Adrenal gland (tissue), 12 donors: ENCODE measurements around the gene BHLHE40. TPM values are rescaled to one million over a fixed set of nuclear protein-coding genes. Genes with fewer than 3 reads are reported as not detected.
A peak's percentile ranks its signal among the peaks of the same experiment; 100 is the strongest.

Source experiments
- DNase-seq, 7 donors: peaks; one replicate each; pipeline ENCODE4 v3.0.0-alpha.2; 2019 to 2020
- H3K27ac ChIP-seq, 5 donors: fragments of 200-600 bp; sonication (generic) in 4 of 5; 1 replicate in 3 of 5; 2 replicates in 2 of 5; pipeline versions ENCODE4 v1.5.1 to v1.8.0; 2016 to 2020; ENCODE audit warnings: mild to moderate bottlenecking in 1 of 5
- H3K27me3 ChIP-seq: fragments of 200-600 bp; 2 replicates; pipeline ENCODE4 v1.8.0; 2021
- H3K36me3 ChIP-seq, 2 donors: fragments of 200-600 bp; replicated peaks in 1 of 2; 1 replicate in 1 of 2; 2 replicates in 1 of 2; pipeline versions ENCODE4 v1.5.1 to v1.8.0; 2018 to 2022
- H3K4me1 ChIP-seq, 2 donors: fragments of 200-600 bp; replicated peaks in 1 of 2; 1 replicate in 1 of 2; 2 replicates in 1 of 2; pipeline versions ENCODE4 v1.5.1 to v1.8.0; 2018 to 2021
- H3K4me3 ChIP-seq, 4 donors: fragments of 200-600 bp; sonication (generic) in 3 of 4; one replicate each; pipeline ENCODE4 v1.5.1; 2016 to 2018
- H3K9me3 ChIP-seq, 3 donors: fragments of 200-600 bp; sonication (generic) in 1 of 3; replicated peaks in 1 of 3; 1 replicate in 2 of 3; 2 replicates in 1 of 3; pipeline versions ENCODE4 v1.5.1 to v1.8.0; 2016 to 2021
- CTCF ChIP-seq, 6 experiments: fragments of 450-650 bp in 4 of 6; fragments of 200-600 bp in 2 of 6; sonication (generic) in 1 of 6; IDR thresholded peaks; 1 replicate in 5 of 6; 2 replicates in 1 of 6; pipeline versions ENCODE4 v1.5.1 to v1.8.0; 2016 to 2021; ENCODE audit warnings: antibody characterized with exemption in 6 of 6, mild to moderate bottlenecking in 2 of 6, moderate library complexity in 1 of 6
- POLR2A ChIP-seq, 2 donors: fragments of 450-650 bp; IDR thresholded peaks; one replicate each; pipeline ENCODE4 v1.6.1; 2017; ENCODE audit warnings: antibody characterized with exemption in 2 of 2, mild to moderate bottlenecking in 2 of 2, moderate library complexity in 1 of 2
- WGBS, 4 donors: extraction: QIAGEN DNeasy Blood & Tissue Kit in 2 of 4; methylation state at CpG; one replicate each; pipeline versions ENCODE4 v1.1.5 to v1.1.7; 2013 to 2017; 5-methylcytosine and 5-hydroxymethylcytosine counted together
- intact Hi-C, 2 donors: fragments of 100-400 bp; cut with DNase I; formaldehyde crosslinking; loops; one replicate each; pipeline versions ENCODE4 v1.14.1 to v1.15.0; 2022 to 2023
- polyA plus RNA-seq, 3 donors: library from polyadenylated mRNA; stranded (reverse); fragments of 200-250 nt in 2 of 3; fragments of 350-450 nt in 1 of 3; fragmentation: Illumina TruSeq in 1 of 3; extraction: RNeasy Lipid Tissue Mini Kit (QIAGEN cat#74804) in 1 of 3; gene quantifications; one replicate each; pipeline ENCODE4 v1.2.3, GENCODE V29; 2013 to 2014
- total RNA-seq, 9 donors: library from RNA; depleted of rRNA in 4 of 9; stranded (reverse); fragments of >200 nt in 4 of 9; fragments of 120-200 nt in 1 of 9; fragmentation: NEBNext Ultra II Directional in 1 of 9; extraction: Animal tissue kit (Norgen Biotek cat#: 25700) in 1 of 9; gene quantifications; one replicate each; pipeline versions ENCODE4 v1.1.0 to v1.2.4, GENCODE V29; 2013 to 2023
- donor health status: healthy with polysubstance abuse.
- donor health status: Bipolar disorder and iron deficiency.
- donor health status: DM: yes; HTN: yes; CAD: no.
- donor health status: DM: no; HTN: no; CAD: no.
- donor health status: DM: no; HTN: no; CAD: no.
- donor health status: DM: yes; HTN: yes; CAD: no.

BHLHE40 gene
- total and polyA plus RNA-seq, 12 donors: 3.4 to 224 (median 75.5) TPM

GRCh38 chr3:4981665-4982494 is 2.6 kb downstream of the BHLHE40 start:
- peak overlapping the region in 3 of 4 donors; percentile 34 to 87 (median 66) for H3K4me3 ChIP-seq
- peak in 6 of 7 donors; percentile 54 to 70 (median 58) for DNase-seq
- intact Hi-C loops: loop anchor here (5.0 kb wide), 2 partner anchors 40 to 260 kb away; no protein-coding TSS in a partner anchor
- WGBS, 4 donors: 16 to 23% (median 22%) methylated on average over 8 of the region's 8 CpGs
- peaks cover 0 to 29% of the 10 kb centered on the region in 2 donors for H3K36me3 ChIP-seq
- TF ChIP-seq POLR2A (IDR thresholded peaks at IDR 0.05) (peak; percentile 40 to 68), CTCF (IDR thresholded peaks at IDR 0.05) (peak; percentile 30 to 84 (median 77))
- peaks cover 51% of the 10 kb centered on the region in 2 donors for H3K4me1 ChIP-seq
- no peaks in the 10 kb centered on the region for H3K27me3 ChIP-seq
- no peaks in the 10 kb centered on the region for H3K9me3 ChIP-seq
- H3K27ac ChIP-seq: peak overlapping the region; percentile 62 to 100 (median 98)

GRCh38 chr3:4982773-4983738 is 3.8 kb downstream of the BHLHE40 start:
- 87 to 90% (median 87%) methylated on average over 36 to 40 of the region's 40 CpGs for WGBS, 4 donors
- Histone ChIP-seq H3K4me1 (peaks cover 47 to 52% of the 10 kb centered on the region in 2 donors), H3K27me3 (no peaks in the 10 kb centered on the region), H3K27ac (peak overlapping the region; percentile 58 to 99 (median 89)), H3K4me3 (peak overlapping the region in 1 of 4 donors; percentile 87), H3K9me3 (no peaks in the 10 kb centered on the region), H3K36me3 (peaks cover 0 to 29% of the 10 kb centered on the region in 2 donors)
- intact Hi-C loops: loop anchor here (5.0 kb wide), 2 partner anchors 39 to 261 kb away; no protein-coding TSS in a partner anchor
- no peak for TF ChIP-seq CTCF (IDR thresholded peaks at IDR 0.05)
- peak; percentile 33 to 34 for TF ChIP-seq POLR2A (IDR thresholded peaks at IDR 0.05)
- DNase-seq: peak in 6 of 7 donors; percentile 25 to 62 (median 50)

- Histone ChIP-seq H3K27me3 (no peaks in the 10 kb centered on the region), H3K27ac (peak overlapping the region; percentile 58 to 99 (median 89)), H3K9me3 (no peaks in the 10 kb centered on the region), H3K4me3 (peak overlapping the region in 1 of 4 donors; percentile 87), H3K4me1 (peaks cover 47 to 54% of the 10 kb centered on the region in 2 donors), H3K36me3 (peaks cover 0 to 29% of the 10 kb centered on the region in 2 donors)
- peak in 6 of 7 donors; percentile 46 to 61 (median 57) for DNase-seq
- intact Hi-C loops: loop anchor here (5.0 kb wide), 2 partner anchors 38 to 262 kb away; no protein-coding TSS in a partner anchor
- WGBS, 4 donors: 32 to 50% (median 40%) methylated on average over 14 to 16 of the region's 16 CpGs
- TF ChIP-seq CTCF (IDR thresholded peaks at IDR 0.05): no peak
- peak in 1 of 2 donors; percentile 49 for TF ChIP-seq POLR2A (IDR thresholded peaks at IDR 0.05)
These were observed 4.7 kb downstream of the BHLHE40 start for GRCh38 chr3:4983739-4984510.
